ENCODE measurements around the gene MRPL47. TPM values are rescaled to one million over a fixed set of nuclear protein-coding genes. Genes with fewer than 3 reads are reported as not detected.

The MRPL47 gene
- total RNA-seq, 1 experiment from 2014 or later, result 56.1 TPM

- Histone ChIP-seq H3K27me3 (ENCODE audit: insufficient read depth, low read depth) (no peaks in the 10 kb centered on the region), H3K4me1 (replicated peaks; ENCODE audit: insufficient read depth) (peaks cover 24% of the 10 kb centered on the region), H3K36me3 (ENCODE audit: low read depth) (no peaks in the 10 kb centered on the region), H3K9me3 (ENCODE audit: insufficient read depth, low read depth) (no peaks in the 10 kb centered on the region), H3K79me2 (ENCODE audit: low read depth) (peaks cover 47% of the 10 kb centered on the region), H3K4me2 (peak overlapping the region; percentile 98), H3F3A (ENCODE audit: insufficient read depth, low read depth) (peaks cover 10% of the 10 kb centered on the region; the same call in 1 of the 2 replicates), H3K4me3 (peak overlapping the region; percentile 84), H2AFZ (peak overlapping the region; percentile 86), H4K20me1 (ENCODE audit: insufficient read depth) (peaks cover 17% of the 10 kb centered on the region; the same call in 1 of the 2 replicates), H3K27ac (peak overlapping the region; percentile 38), H3K9me2 (ENCODE audit: insufficient read depth) (no peaks in the 10 kb centered on the region)
- CTCF ChIA-PET, result interaction anchor here (0.9 to 1.2 kb wide), 2 partner anchors 16 to 548 kb away, joined by 4 to 5 read pairs; no protein-coding TSS in a partner anchor
- POLR2A ChIA-PET (ENCODE audit: unreplicated experiment), result interaction anchor here (0.5 to 1.2 kb wide), 5 partner anchors 26 to 492 kb away, joined by 3 to 22 read pairs (median 7); partner anchors contain the start of gene ZNF639
- BruUV-seq (replicated peaks), result TSS peak; percentile 43
- TF ChIP-seq, protein P1, sequence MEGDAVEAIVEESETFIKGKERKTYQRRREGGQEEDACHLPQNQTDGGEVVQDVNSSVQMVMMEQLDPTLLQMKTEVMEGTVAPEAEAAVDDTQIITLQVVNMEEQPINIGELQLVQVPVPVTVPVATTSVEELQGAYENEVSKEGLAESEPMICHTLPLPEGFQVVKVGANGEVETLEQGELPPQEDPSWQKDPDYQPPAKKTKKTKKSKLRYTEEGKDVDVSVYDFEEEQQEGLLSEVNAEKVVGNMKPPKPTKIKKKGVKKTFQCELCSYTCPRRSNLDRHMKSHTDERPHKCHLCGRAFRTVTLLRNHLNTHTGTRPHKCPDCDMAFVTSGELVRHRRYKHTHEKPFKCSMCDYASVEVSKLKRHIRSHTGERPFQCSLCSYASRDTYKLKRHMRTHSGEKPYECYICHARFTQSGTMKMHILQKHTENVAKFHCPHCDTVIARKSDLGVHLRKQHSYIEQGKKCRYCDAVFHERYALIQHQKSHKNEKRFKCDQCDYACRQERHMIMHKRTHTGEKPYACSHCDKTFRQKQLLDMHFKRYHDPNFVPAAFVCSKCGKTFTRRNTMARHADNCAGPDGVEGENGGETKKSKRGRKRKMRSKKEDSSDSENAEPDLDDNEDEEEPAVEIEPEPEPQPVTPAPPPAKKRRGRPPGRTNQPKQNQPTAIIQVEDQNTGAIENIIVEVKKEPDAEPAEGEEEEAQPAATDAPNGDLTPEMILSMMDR (conservative IDR thresholded peaks at IDR 0.05), result peak; percentile 64
- no peak for TF ChIP-seq EZH2 (IDR thresholded peaks at IDR 0.05; ENCODE audit: low read depth)
- intact Hi-C loops (cut with micrococcal nuclease; ENCODE audit: unreplicated experiment), result loop anchor here (1.0 to 5.0 kb wide), 2 partner anchors 216 to 1126 kb away; partner anchors contain the start of gene MFN1
- DNase-seq, result peak; percentile 82
Observed at GRCh38 chr3:179563271-179563783, 41.1 kb downstream of the MRPL47 start.

GRCh38 chr3:179562591-179563270, 41.7 kb downstream of the MRPL47 start, which contains the start of gene ACTL6A:
ACTL6A (plus strand) TSS chr3:179562926; CDS start chr3:179563093, 167 bp downstream.
- Histone ChIP-seq H3F3A (ENCODE audit: insufficient read depth, low read depth) (peaks cover 10% of the 10 kb centered on the region; the same call in 1 of the 2 replicates), H3K79me2 (ENCODE audit: low read depth) (peaks cover 43% of the 10 kb centered on the region), H2AFZ (peak within 1 kb of the TSS; percentile 86), H3K36me3 (ENCODE audit: low read depth) (no peaks in the 10 kb centered on the region), H3K9me2 (ENCODE audit: insufficient read depth) (no peaks in the 10 kb centered on the region), H3K27ac (peak within 1 kb of the TSS; percentile 38), H3K27me3 (ENCODE audit: insufficient read depth, low read depth) (no peaks in the 10 kb centered on the region), H3K4me3 (peak within 1 kb of the TSS; percentile 84), H4K20me1 (ENCODE audit: insufficient read depth) (peaks cover 15% of the 10 kb centered on the region; the same call in 1 of the 2 replicates), H3K4me2 (peak within 1 kb of the TSS; percentile 98), H3K9me3 (ENCODE audit: insufficient read depth, low read depth) (no peaks in the 10 kb centered on the region), H3K4me1 (replicated peaks; ENCODE audit: insufficient read depth) (peaks cover 24% of the 10 kb centered on the region)
- TF ChIP-seq, protein P1 (conservative IDR thresholded peaks at IDR 0.05), result no peak
- TF ChIP-seq EZH2 (IDR thresholded peaks at IDR 0.05; ENCODE audit: low read depth), result no peak
- BruUV-seq (replicated peaks), result no TSS peak
- ChIA-PET POLR2A (ENCODE audit: unreplicated experiment) (interaction anchor here (0.5 to 1.2 kb wide), 17 partner anchors 27 to 1631 kb away, joined by 3 to 29 read pairs (median 5); partner anchors contain the start of genes FXR1, GNB4 and ZNF639), CTCF (interaction anchor here (0.7 to 1.2 kb wide), 5 partner anchors 16 to 547 kb away, joined by 3 to 5 read pairs (median 3); no protein-coding TSS in a partner anchor)
- intact Hi-C loops (cut with micrococcal nuclease; ENCODE audit: unreplicated experiment), result loop anchor here (1.0 to 5.0 kb wide), 4 partner anchors 42 to 1125 kb away; partner anchors contain the start of genes MFN1, MRPL47 and NDUFB5
- DNase-seq, result peak; percentile 100

DNA sequence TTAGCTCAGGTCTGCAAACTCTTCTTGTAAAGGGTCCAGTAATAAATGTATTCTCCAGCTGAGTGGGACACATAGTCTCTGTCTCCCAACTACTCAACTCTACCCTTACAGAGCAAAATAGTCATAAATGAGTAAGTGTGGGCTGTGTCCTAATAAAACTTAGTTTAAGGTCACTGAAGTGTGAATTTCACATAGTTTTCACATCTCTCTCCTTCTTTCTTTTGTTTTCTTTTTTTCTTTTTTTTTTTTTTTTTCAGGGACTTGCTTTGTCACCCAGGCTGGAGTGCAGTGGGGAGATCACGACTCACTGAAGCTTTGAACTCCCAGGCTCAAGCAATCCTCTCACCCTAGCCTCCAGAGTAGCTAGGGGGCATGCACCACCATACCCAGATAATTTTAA, 43.6 kb downstream of the MRPL47 start:
- Histone ChIP-seq H3K27me3 (ENCODE audit: insufficient read depth, low read depth) (no peaks in the 10 kb centered on the region), H2AFZ (no peak overlapping the region), H3K36me3 (ENCODE audit: low read depth) (no peaks in the 10 kb centered on the region), H3K4me3 (no peak overlapping the region), H3K79me2 (ENCODE audit: low read depth) (peaks cover 24% of the 10 kb centered on the region), H3K9me2 (ENCODE audit: insufficient read depth) (no peaks in the 10 kb centered on the region), H3K9me3 (ENCODE audit: insufficient read depth, low read depth) (no peaks in the 10 kb centered on the region), H3K4me1 (replicated peaks; ENCODE audit: insufficient read depth) (peaks cover 23% of the 10 kb centered on the region), H3K4me2 (no peak overlapping the region), H3K27ac (no peak overlapping the region), H3F3A (ENCODE audit: insufficient read depth, low read depth) (peaks cover 10% of the 10 kb centered on the region; the same call in 1 of the 2 replicates), H4K20me1 (ENCODE audit: insufficient read depth) (peaks cover 10% of the 10 kb centered on the region; the same call in 1 of the 2 replicates)
- CTCF ChIA-PET, result interaction anchor here (0.6 kb wide), 3 partner anchors 134 to 884 kb away, joined by 4 to 18 read pairs (median 14); no protein-coding TSS in a partner anchor
- intact Hi-C loops (cut with micrococcal nuclease; ENCODE audit: unreplicated experiment), result loop anchor here (5.0 kb wide), 1 partner anchor 1123 kb away; no protein-coding TSS in a partner anchor
- no peak for DNase-seq
- POLR2A ChIA-PET (ENCODE audit: unreplicated experiment), result interaction anchor here (0.8 kb wide), 1 partner anchor 44 kb away, joined by 27 read pairs; the partner anchor contains the start of gene NDUFB5
- BruUV-seq (replicated peaks), result no TSS peak
- TF ChIP-seq, protein P1 (conservative IDR thresholded peaks at IDR 0.05), result no peak
